ENCODE data around the gene OXCT1.
"Not testable (repeated sequence)": the region's sequence is repeated elsewhere in the genome, so short reads cannot be mapped to it uniquely, and the experiment has no call there.

OXCT1 gene

GRCh38 chr5:41747708-41748107 lies 122.5 kb downstream of the OXCT1 start:
- no peaks in the 10 kb centered on the region for H3K36me3 ChIP-seq (replicated peaks)
- TF ChIP-seq CTCF (IDR thresholded peaks at IDR 0.05; ENCODE audit: low read depth, low read length, missing control alignments), result no peak
- DNase-seq, result no peak
- no peaks in the 10 kb centered on the region for H3K27me3 ChIP-seq (replicated peaks)
- no peak overlapping the region for H3K27ac ChIP-seq
- in situ Hi-C loops (cut with HindIII; ENCODE audit: low pct_ligation_motif_present, low sequenced_read_pairs), result no loop called here
- H3K4me3 ChIP-seq (ENCODE audit: low read depth, low read length), result no peak overlapping the region

DNA sequence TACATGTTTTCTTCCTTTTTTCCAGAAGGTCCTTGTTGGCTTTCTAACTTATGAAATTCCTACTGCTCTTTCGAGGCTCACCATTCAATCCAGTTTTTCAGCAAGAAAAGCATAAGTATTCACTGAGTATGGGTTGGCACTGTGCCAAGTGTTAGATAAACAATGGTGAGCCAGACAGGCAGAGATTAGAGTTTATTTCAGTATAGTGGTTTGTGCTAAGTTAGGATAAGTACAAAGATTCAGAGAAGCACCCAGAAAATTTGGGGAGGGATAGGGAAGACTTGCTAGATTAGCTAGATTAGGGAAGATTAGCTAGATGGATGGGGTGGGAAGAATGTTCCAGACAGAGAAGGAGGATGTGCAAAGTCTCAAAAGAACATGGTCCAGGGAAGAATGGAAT lies 122.9 kb downstream of the OXCT1 start:
- no peak overlapping the region for H3K4me3 ChIP-seq (ENCODE audit: low read depth, low read length)
- H3K27ac ChIP-seq, result no peak overlapping the region
- H3K27me3 ChIP-seq (replicated peaks), result no peaks in the 10 kb centered on the region
- no peak for TF ChIP-seq CTCF (IDR thresholded peaks at IDR 0.05; ENCODE audit: low read depth, low read length, missing control alignments)
- DNase-seq, result peak; percentile 74
- H3K36me3 ChIP-seq (replicated peaks), result no peaks in the 10 kb centered on the region
- in situ Hi-C loops (cut with HindIII; ENCODE audit: low pct_ligation_motif_present, low sequenced_read_pairs), result no loop called here

GRCh38 chr5:41742608-41743007 lies 127.6 kb downstream of the OXCT1 start:
- H3K27me3 ChIP-seq (replicated peaks); H3K36me3 ChIP-seq (replicated peaks); DNase-seq; H3K27ac ChIP-seq; H3K4me3 ChIP-seq (ENCODE audit: low read depth, low read length); in situ Hi-C loops (cut with HindIII; ENCODE audit: low pct_ligation_motif_present, low sequenced_read_pairs): not testable (repeated sequence)

- H3K27ac ChIP-seq, result no peak overlapping the region
- no peaks in the 10 kb centered on the region for H3K27me3 ChIP-seq (replicated peaks)
- peaks cover 3% of the 10 kb centered on the region for H3K36me3 ChIP-seq (replicated peaks)
- DNase-seq, result no peak
- in situ Hi-C loops (cut with HindIII; ENCODE audit: low pct_ligation_motif_present, low sequenced_read_pairs), result no loop called here
- no peak overlapping the region for H3K4me3 ChIP-seq (ENCODE audit: low read depth, low read length)
- no peak for TF ChIP-seq CTCF (IDR thresholded peaks at IDR 0.05; ENCODE audit: low read depth, low read length, missing control alignments)
Measured at GRCh38 chr5:41738710-41739354, 131.4 kb downstream of the OXCT1 start.

DNA sequence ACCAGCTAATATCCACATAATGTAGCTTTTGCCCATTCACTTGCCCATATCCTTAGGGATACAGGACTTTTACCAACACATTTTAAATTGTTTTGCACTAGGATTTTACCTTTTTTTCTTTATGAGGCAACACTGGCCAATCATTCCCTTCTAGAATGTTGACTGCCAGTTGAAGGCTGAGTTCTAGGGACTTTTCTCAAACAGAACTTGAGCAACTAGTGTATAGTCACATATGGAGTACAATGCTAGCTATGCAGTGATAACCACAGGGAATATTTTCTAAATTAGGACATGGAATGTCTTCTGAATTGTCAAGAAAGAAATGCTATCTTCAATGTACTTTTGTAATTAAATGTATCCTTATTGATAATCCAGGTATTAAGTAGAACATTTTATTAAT lies 133.6 kb downstream of the OXCT1 start:
- no peak overlapping the region for H3K4me3 ChIP-seq (ENCODE audit: low read depth, low read length)
- peaks cover 3% of the 10 kb centered on the region for H3K36me3 ChIP-seq (replicated peaks)
- no peaks in the 10 kb centered on the region for H3K27me3 ChIP-seq (replicated peaks)
- TF ChIP-seq CTCF (IDR thresholded peaks at IDR 0.05; ENCODE audit: low read depth, low read length, missing control alignments), result no peak
- DNase-seq, result peak; percentile 25
- H3K27ac ChIP-seq, result no peak overlapping the region
- in situ Hi-C loops (cut with HindIII; ENCODE audit: low pct_ligation_motif_present, low sequenced_read_pairs), result no loop called here

GRCh38 chr5:41735213-41735612 lies 135.0 kb downstream of the OXCT1 start:
- Histone ChIP-seq H3K36me3 (replicated peaks) (peaks cover 3% of the 10 kb centered on the region), H3K27me3 (replicated peaks) (no peaks in the 10 kb centered on the region), H3K4me3 (ENCODE audit: low read depth, low read length) (no peak overlapping the region), H3K27ac (no peak overlapping the region)
- TF ChIP-seq CTCF (IDR thresholded peaks at IDR 0.05; ENCODE audit: low read depth, low read length, missing control alignments), result no peak
- DNase-seq, result no peak
- in situ Hi-C loops (cut with HindIII; ENCODE audit: low pct_ligation_motif_present, low sequenced_read_pairs), result no loop called here

GRCh38 chr5:41729381-41729780 lies 140.8 kb downstream of the OXCT1 start:
- in situ Hi-C loops (cut with HindIII; ENCODE audit: low pct_ligation_motif_present, low sequenced_read_pairs); H3K4me3 ChIP-seq (ENCODE audit: low read depth, low read length); DNase-seq; H3K36me3 ChIP-seq (replicated peaks); H3K27me3 ChIP-seq (replicated peaks); H3K27ac ChIP-seq: not testable (repeated sequence)

All from brain microvascular endothelial cell (primary cell).